ENCODE data around the gene PDE6H.

The PDE6H gene

GRCh38 chr12:14972816-14973215 is at the start of gene PDE6H:
Gene PDE6H, plus strand, starts transcription at chr12:14973042. Its CDS starts 4,971 bp downstream, at chr12:14978013.
- DNase-seq: no peak

GRCh38 chr12:14923944-14924343 is 48.9 kb upstream of the PDE6H start:
- DNase-seq: no peak

GRCh38 chr12:14924541-14924940 is 48.3 kb upstream of the PDE6H start:
- no peak for DNase-seq

GRCh38 chr12:14927267-14927666 is 45.6 kb upstream of the PDE6H start:
- DNase-seq: no peak

GRCh38 chr12:14928931-14929330 is 43.9 kb upstream of the PDE6H start:
- no peak for DNase-seq

- DNase-seq: no peak
Observed at GRCh38 chr12:14930299-14930698, 42.5 kb upstream of the PDE6H start.

GRCh38 chr12:14931359-14931758 is 41.5 kb upstream of the PDE6H start:
- DNase-seq: no peak

- DNase-seq: no peak
Observed at GRCh38 chr12:14931791-14932560, 40.9 kb upstream of the PDE6H start.

- no peak for DNase-seq
Observed at GRCh38 chr12:14934511-14934910, 38.3 kb upstream of the PDE6H start.

GRCh38 chr12:14935031-14935430 is 37.8 kb upstream of the PDE6H start:
- DNase-seq: no peak

GRCh38 chr12:14936224-14936861 is 36.5 kb upstream of the PDE6H start:
- no peak for DNase-seq

- DNase-seq: no peak
Observed at GRCh38 chr12:14937014-14937413, 35.8 kb upstream of the PDE6H start.

GRCh38 chr12:14937689-14938088 is 35.2 kb upstream of the PDE6H start:
- DNase-seq: no peak

GRCh38 chr12:14938301-14938700 is 34.5 kb upstream of the PDE6H start, which contains the start of gene ERP27:
Gene ERP27, minus strand, starts transcription at chr12:14938537. Its CDS starts 29 bp downstream, at chr12:14938508.
- DNase-seq: no peak

- DNase-seq: no peak
Observed at GRCh38 chr12:14941369-14941768, 31.5 kb upstream of the PDE6H start.

GRCh38 chr12:14942196-14942931 is 30.5 kb upstream of the PDE6H start:
- no peak for DNase-seq

GRCh38 chr12:14946162-14946561 is 26.7 kb upstream of the PDE6H start:
- DNase-seq: no peak

GRCh38 chr12:14946861-14947260 is 26.0 kb upstream of the PDE6H start:
- no peak for DNase-seq

- DNase-seq: peak in 1 of 4 experiments; percentile 22
Observed at GRCh38 chr12:14948672-14949071, 24.2 kb upstream of the PDE6H start.

GRCh38 chr12:14949631-14950030 is 23.2 kb upstream of the PDE6H start:
- no peak for DNase-seq

GRCh38 chr12:14950421-14950820 is 22.4 kb upstream of the PDE6H start:
- no peak for DNase-seq

- DNase-seq: no peak
Observed at GRCh38 chr12:14950982-14951746, 21.7 kb upstream of the PDE6H start.

GRCh38 chr12:14951851-14952250 is 21.0 kb upstream of the PDE6H start:
- no peak for DNase-seq
